ENCODE measurements around the gene GFOD1. TPM values are rescaled to one million over a fixed set of nuclear protein-coding genes. Genes with fewer than 3 reads are reported as not detected.

The GFOD1 gene, protein sequence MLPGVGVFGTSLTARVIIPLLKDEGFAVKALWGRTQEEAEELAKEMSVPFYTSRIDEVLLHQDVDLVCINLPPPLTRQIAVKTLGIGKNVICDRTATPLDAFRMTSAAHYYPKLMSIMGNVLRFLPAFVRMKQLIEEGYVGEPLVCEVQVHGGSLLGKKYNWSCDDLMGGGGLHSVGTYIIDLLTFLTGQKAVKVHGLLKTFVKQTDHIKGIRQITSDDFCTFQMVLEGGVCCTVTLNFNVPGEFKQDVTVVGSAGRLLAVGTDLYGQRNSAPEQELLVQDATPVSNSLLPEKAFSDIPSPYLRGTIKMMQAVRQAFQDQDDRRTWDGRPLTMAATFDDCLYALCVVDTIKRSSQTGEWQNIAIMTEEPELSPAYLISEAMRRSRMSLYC
- total RNA-seq (2022; extraction: Qiagen RNA extraction; ENCODE audit: low read depth): 1.7 to 2.4 TPM (median 1.8 TPM) in 5 replicates

DNA sequence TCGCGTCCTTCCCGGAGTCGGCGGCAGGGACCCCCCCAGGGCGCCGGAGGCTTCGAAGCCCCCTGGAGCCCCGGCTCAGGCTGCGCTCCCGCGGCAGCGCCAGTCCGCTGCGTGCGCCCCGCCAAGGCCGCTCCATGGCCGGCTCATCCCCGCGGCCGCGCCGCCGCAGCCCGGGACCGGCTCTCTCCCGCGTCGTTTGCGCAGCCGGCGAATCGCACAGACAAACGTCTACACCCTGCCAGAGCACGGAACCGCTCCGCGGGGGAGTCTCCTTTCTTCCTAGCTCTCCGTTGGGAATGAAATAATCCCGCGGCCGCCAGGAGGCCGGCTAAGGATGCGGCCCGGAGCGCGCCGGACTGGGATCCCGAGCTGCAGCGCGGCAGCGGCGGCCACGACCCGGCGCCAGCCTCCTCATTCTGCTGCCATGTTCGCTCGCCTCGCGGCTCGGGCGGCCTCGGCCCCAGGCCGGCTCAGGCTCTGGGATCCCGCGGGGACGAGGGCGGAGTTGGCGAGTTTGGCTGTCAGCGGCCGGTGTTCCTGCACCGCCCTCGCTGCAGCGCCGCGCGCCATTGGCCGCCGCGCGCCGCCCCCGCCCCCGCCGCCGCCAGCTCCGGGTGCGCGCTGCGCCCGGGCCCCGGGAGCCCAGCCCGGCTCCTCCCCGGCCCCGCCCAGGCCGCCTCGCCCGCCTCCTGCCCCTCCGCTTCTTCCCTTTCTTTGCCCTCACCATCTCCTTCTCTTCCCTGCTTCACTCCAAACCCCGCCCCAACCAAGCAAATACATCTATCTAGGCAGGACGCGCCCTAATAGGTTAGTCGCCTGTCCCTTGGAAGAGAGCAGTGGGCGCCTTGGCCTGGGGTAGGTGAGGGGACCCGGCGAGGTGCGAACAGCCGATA is at the start of gene GFOD1:
Gene GFOD1 (minus strand): TSS at position 479 of the 893 bp plus-strand sequence. CDS start 710 bp downstream, outside the sequence.

GRCh38 chr6:13328076-13328874 is 159.1 kb downstream of the GFOD1 start, which contains the start of gene TBC1D7:
TBC1D7 (minus strand) TSS chr6:13328537; CDS start chr6:13326898, 1,639 bp downstream.

Other genes with a start within 250 kb of the GFOD1 start
- gene TBC1D7, start 159.1 kb downstream of the GFOD1 start, total RNA-seq (2022; extraction: Qiagen RNA extraction; ENCODE audit: low read depth): 33.6 to 38.3 TPM (median 35.0 TPM) in 5 replicates
- gene SIRT5, start 87.0 kb upstream of the GFOD1 start, total RNA-seq (2022; extraction: Qiagen RNA extraction; ENCODE audit: low read depth): 3.6 to 4.8 TPM (median 4.2 TPM) in 5 replicates
- gene NOL7, start 127.7 kb upstream of the GFOD1 start, total RNA-seq (2022; extraction: Qiagen RNA extraction; ENCODE audit: low read depth): 71.4 to 78.0 TPM (median 74.8 TPM) in 5 replicates
- gene RANBP9, start 224.2 kb upstream of the GFOD1 start, total RNA-seq (2022; extraction: Qiagen RNA extraction; ENCODE audit: low read depth): 13.4 to 16.8 TPM (median 13.9 TPM) in 5 replicates

Measured in A549 treated with CpdA at 1 μM for 4 hours (cell line).